Urothelium cell line (cell line): ENCODE data around the gene STRADA.

Experiments used
- DNase-seq: peaks from one replicate; pipeline ENCODE4 v3.0.0; 2011; ENCODE audit warnings: low spot score, mixed read lengths
- FAIRE-seq: peaks from 2 replicates; lab custom pipeline; 2011; peaks lifted over from hg19 to GRCh38; lab: Jason Lieb, UNC

Gene STRADA

GRCh38 chr17:63703029-63703428 is 38.6 kb downstream of the STRADA start:
- DNase-seq = no peak
- FAIRE-seq = peak; percentile 5

GRCh38 chr17:63702721-63703015 is 38.9 kb downstream of the STRADA start:
- FAIRE-seq (no peak), DNase-seq (no peak)

GRCh38 chr17:63701868-63702720 is 39.5 kb downstream of the STRADA start:
- FAIRE-seq = no peak
- DNase-seq = no peak

- no peak for FAIRE-seq
- no peak for DNase-seq
Observed at GRCh38 chr17:63701456-63701820, 40.2 kb downstream of the STRADA start.

- FAIRE-seq (peak; percentile 61), DNase-seq (no peak)
Observed at GRCh38 chr17:63700528-63701455, 40.8 kb downstream of the STRADA start.

GRCh38 chr17:63699638-63700527 is 41.7 kb downstream of the STRADA start, which contains the start of gene LIMD2:
TSS of gene LIMD2 (minus strand) at chr17:63700125. CDS start at chr17:63699298, 827 bp downstream.
- peak; percentile 86 for FAIRE-seq

GRCh38 chr17:63698886-63699637 is 42.5 kb downstream of the STRADA start:
- peak; percentile 65 for DNase-seq
- FAIRE-seq = peak; percentile 32

More at GRCh38 chr17:63699638-63700527, 41.7 kb downstream of the STRADA start, which contains the start of gene LIMD2:
- DNase-seq = peak; percentile 86

- no peak for FAIRE-seq
- DNase-seq = no peak
Observed at GRCh38 chr17:63698381-63698885, 43.2 kb downstream of the STRADA start.

DNA sequence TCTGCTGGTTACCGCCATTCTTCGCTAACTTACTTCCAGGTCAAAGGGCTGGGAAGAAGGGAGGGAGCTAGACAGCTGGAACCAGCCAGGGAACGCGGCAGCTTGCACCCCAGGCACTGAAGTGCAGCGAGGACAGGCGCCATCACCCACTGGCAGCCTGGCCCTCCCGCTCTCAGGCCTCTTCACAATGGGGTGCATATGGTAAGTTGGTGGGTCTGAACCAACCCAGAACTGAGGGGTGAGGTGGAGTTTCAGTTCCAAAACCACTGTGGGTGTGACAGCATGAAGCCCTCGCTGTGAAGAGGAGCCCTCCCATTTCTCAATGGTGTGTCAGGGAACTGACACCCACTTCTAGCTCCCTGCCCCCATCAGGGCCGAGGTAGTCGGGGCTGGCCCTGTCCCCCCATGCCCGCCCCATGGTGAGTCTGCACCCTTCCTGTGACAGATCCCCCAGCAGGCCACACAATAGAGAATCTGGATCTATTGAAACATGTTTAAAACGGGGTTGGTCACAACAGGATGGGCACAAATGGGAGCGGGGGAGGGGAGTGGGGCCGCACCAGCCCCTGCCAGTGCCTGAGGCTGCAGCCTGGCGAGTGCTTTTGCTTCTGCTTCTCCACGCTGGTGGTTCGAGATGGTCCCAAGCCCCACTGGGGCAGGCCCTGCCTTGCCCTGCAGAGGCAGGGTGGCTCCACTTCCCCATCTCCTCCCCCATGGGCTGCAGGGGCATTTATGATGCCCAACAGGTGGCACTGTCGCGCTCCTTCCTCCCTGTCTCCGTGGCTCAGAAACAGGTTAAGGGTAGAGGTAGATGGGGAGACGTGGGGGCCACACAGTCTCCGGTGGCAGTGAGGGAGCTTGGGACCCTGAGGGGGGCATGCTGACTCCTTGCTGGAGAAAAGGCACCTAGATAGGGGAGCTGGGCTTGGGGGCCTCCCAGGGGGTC is 44.0 kb downstream of the STRADA start:
- FAIRE-seq (peak; percentile 85), DNase-seq (peak; percentile 75)

GRCh38 chr17:63696381-63696961 is 45.1 kb downstream of the STRADA start:
- FAIRE-seq (peak; percentile 85), DNase-seq (peak; percentile 49)

- no peak for DNase-seq
- FAIRE-seq = peak; percentile 53
Observed at GRCh38 chr17:63695889-63696288, 45.7 kb downstream of the STRADA start.

GRCh38 chr17:63694950-63695773 is 46.4 kb downstream of the STRADA start:
- FAIRE-seq (no peak), DNase-seq (no peak)

DNA sequence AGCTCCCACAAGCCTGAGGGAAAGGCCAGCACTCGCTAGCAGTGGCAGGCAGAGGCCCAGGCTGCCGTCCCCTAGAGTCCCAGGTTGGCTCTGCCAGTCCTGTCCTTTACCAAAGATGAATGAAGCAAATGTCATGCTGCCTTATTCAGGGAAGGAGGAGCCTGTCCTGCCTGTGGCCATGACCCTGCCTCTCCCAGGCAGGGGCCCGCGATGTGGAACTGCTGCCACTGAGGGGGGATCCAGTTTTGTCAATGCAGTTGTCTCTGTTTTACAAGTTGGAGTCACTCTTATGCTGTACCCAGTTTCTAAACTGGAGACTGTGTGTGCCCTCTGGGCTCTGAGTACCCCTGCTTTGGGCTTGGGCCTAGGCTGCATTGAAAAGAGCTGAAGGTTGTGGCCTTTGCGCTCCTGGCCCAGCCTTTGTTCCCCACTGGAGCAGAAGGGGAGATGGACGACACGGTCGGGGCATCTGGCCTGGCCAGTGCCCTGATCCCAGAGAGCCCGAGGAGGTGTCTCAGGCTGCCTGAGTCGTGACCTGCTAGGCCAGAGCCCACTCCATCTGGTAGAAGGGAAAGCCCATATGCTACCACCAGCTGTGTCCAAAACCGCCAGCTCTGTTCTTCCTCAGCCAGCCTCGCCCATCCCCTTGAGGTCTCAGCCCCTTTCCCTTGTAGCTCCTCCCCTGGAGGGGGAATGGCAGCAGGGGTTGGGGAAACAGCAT is 47.2 kb downstream of the STRADA start:
- DNase-seq = no peak
- no peak for FAIRE-seq

- DNase-seq (no peak), FAIRE-seq (no peak)
Observed at GRCh38 chr17:63693411-63694113, 48.0 kb downstream of the STRADA start.

DNA sequence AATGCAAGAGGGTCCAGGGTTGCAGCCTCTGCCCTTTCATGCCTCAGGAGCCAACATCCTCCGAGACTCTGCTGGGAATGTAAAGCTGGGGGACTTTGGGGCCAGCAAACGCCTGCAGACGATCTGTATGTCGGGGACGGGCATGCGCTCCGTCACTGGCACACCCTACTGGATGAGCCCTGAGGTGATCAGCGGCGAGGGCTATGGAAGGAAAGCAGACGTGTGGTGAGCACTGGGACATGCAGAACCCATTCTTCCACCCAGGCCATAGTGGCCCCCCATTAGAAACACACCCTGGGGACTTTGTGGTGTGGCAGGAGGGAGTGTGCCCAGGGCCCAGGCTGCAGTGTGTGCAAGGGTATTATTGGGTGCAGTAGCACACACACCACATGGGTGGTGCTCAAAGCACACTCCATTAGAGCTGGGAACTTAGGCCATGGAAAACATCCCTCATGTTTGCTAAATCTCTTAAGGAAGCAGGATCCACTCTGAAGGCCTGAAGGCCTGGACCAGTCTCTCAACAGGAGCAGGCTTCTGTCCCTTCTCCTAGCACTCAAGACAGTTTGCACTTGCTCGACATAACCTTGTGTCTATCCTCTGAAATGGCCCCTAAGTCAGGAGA is 49.3 kb downstream of the STRADA start:
- FAIRE-seq (no peak), DNase-seq (no peak)

DNA sequence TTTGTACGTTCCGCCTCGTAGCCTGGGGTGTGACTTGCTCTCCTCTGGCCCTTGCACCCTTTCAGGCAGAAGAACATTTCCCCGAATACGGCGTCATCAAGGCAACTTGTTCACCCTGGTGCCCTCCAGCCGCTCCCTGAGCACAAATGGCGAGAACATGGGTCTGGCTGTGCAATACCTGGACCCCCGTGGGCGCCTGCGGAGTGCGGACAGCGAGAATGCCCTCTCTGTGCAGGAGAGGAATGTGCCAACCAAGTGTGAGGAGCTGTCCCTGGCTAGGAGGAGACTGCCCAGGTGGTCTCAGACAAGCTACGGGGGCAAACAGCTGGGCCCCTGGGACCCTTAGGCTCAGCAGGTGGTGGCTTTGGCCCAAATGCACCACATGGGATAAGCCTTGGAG is 52.1 kb downstream of the STRADA start:
- no peak for FAIRE-seq
- DNase-seq = no peak
